ENCODE measurements around the gene TNRC6B. TPM values are rescaled to one million over a fixed set of nuclear protein-coding genes. Genes with fewer than 3 reads are reported as not detected.
"Not testable (repeated sequence)": the region's sequence is repeated elsewhere in the genome, so short reads cannot be mapped to it uniquely, and the experiment has no call there.

Gene TNRC6B, protein sequence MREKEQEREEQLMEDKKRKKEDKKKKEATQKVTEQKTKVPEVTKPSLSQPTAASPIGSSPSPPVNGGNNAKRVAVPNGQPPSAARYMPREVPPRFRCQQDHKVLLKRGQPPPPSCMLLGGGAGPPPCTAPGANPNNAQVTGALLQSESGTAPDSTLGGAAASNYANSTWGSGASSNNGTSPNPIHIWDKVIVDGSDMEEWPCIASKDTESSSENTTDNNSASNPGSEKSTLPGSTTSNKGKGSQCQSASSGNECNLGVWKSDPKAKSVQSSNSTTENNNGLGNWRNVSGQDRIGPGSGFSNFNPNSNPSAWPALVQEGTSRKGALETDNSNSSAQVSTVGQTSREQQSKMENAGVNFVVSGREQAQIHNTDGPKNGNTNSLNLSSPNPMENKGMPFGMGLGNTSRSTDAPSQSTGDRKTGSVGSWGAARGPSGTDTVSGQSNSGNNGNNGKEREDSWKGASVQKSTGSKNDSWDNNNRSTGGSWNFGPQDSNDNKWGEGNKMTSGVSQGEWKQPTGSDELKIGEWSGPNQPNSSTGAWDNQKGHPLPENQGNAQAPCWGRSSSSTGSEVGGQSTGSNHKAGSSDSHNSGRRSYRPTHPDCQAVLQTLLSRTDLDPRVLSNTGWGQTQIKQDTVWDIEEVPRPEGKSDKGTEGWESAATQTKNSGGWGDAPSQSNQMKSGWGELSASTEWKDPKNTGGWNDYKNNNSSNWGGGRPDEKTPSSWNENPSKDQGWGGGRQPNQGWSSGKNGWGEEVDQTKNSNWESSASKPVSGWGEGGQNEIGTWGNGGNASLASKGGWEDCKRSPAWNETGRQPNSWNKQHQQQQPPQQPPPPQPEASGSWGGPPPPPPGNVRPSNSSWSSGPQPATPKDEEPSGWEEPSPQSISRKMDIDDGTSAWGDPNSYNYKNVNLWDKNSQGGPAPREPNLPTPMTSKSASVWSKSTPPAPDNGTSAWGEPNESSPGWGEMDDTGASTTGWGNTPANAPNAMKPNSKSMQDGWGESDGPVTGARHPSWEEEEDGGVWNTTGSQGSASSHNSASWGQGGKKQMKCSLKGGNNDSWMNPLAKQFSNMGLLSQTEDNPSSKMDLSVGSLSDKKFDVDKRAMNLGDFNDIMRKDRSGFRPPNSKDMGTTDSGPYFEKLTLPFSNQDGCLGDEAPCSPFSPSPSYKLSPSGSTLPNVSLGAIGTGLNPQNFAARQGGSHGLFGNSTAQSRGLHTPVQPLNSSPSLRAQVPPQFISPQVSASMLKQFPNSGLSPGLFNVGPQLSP (N-terminal part only)
- polyA plus RNA-seq: 10 to 100 TPM; 12.9 to 90.1 (median 29.7) TPM

DNA sequence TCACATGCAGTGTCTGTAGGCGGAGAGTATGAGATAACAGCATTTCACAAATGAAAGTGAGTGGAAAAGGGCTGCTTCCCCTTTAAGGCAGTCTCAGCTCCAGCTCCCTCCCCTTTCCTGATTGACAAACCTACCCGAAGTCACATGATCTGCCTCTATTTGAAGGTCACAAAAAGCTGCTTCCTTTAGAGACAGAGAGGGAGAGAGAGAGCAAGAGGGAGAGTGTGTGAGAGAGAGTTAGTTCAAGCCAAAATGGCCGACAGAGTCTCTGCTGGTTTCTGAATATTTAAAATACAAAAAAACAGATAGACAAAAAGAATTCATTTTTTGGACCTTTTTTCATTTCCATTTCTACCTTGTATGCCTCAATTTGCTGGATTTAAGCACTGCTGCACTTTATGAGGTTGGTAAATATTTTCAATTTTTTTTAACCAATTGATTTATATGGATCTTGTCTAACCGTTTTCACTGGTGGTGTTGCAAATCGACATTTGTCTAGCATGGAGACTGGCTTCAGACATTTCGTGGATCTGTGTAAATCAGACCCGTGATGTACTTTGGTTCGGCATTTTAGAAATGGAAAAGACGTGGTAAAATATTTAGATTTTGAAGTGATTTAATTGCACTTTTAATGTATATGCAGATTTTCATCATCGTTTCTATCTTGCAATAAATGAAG lies at the start of gene TNRC6B:
Gene TNRC6B, plus strand, starts transcription at position 188 of the 679 bp plus-strand sequence. Its CDS starts 211 bp downstream, at position 399.
- Mint-ChIP-seq H3K27me3 (ENCODE audit: low read depth in 3 of 3) (peaks cover 0 to 9% (median 8%) of the 10 kb centered on the region in 3 donors), H3K36me3 (no peaks in the 10 kb centered on the region), H3K4me1 (peaks cover 54 to 71% of the 10 kb centered on the region in 2 donors), H3K27ac (peak within 1 kb of the TSS; percentile 85 to 95 (median 90)), H3K4me3 (peak within 1 kb of the TSS; percentile 85 to 94 (median 89)), H3K9me3 (no peaks in the 10 kb centered on the region)
- DNase-seq: peak; percentile 85 to 88 (median 86)

DNA sequence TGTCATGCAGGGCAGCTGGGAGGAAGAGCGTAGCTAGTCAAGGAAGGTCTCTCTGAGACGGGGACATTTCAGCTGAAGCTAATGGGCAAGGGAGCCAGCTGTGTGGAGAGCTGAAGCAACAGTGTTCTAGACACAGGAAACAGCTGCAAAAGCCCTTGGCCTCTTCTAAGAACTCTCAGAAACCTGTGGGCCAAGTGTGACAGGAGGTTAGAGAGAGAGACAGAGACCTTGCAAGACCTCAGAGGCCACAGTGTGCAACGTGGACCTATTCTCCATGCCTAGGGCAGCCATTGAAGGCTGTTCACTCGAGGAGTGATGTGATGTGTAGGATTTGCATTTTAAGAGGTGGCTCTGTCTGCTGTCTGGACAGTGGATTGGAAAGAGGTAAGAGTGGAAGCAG lies 48.7 kb upstream of the TNRC6B start:
- peaks cover 53 to 65% of the 10 kb centered on the region in 2 donors for H3K4me1 Mint-ChIP-seq
- H3K4me3 Mint-ChIP-seq: peak overlapping the region; percentile 70 to 79 (median 78)

DNA sequence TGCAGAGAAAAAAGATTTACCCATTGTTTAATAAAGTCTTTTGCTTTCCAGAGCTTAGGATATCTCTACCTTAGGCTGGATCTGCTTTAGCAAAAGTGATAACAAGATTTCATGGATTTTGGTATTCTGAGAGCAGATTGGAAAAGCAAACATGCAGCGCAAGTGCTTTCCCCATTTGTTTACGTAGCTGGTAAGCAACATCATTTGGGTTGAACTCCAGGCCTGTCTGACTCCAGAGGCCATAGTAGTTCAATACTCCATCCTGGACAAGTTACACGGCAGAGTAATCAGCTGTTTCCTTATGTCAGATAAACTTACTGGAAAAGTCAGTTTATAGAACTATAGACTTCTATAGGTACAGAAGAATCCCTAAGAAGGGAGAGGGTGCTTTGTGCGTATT lies 40.6 kb upstream of the TNRC6B start:
- peaks cover 11 to 20% (median 18%) of the 10 kb centered on the region in 3 donors for H3K36me3 Mint-ChIP-seq
- H3K27me3 Mint-ChIP-seq (ENCODE audit: low read depth in 3 of 3): peaks cover 0 to 7% (median 5%) of the 10 kb centered on the region in 3 donors
- H3K27ac Mint-ChIP-seq: no peak overlapping the region
- DNase-seq: no peak
- no peaks in the 10 kb centered on the region for H3K9me3 Mint-ChIP-seq
- H3K4me1 Mint-ChIP-seq: peaks cover 10 to 14% of the 10 kb centered on the region in 2 donors
- H3K4me3 Mint-ChIP-seq: no peak overlapping the region

More for the DNA sequence above, 48.7 kb upstream of the TNRC6B start:
- DNase-seq: peak; percentile 70 to 80 (median 79)
- H3K36me3 Mint-ChIP-seq: peaks cover 15 to 33% (median 16%) of the 10 kb centered on the region in 3 donors
- no peaks in the 10 kb centered on the region for H3K9me3 Mint-ChIP-seq
- H3K27ac Mint-ChIP-seq: peak overlapping the region; percentile 80 to 96 (median 90)
- peaks cover 5 to 9% (median 7%) of the 10 kb centered on the region in 3 donors for H3K27me3 Mint-ChIP-seq (ENCODE audit: low read depth in 3 of 3)

DNA sequence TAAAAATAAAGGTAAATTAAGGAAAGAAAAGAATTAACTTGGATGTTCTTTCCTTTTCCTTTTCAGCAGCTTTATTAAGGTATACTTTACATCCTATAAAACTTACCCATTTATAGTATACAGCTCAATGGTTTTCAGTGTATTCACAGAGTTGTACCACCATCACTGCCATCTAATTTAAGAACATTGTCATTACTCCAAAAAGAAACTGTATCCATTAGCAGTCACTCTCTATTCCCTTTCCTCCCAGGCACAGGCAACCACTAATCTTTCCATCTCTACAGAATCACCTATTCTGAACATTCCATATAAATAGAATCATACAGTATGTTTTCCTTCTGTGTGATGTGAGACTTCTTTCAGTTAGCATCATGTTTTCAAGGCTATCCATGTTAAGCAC lies 38.9 kb upstream of the TNRC6B start:
- Mint-ChIP-seq H3K4me1 (peaks cover 3 to 6% of the 10 kb centered on the region in 2 donors), H3K9me3 (no peaks in the 10 kb centered on the region), H3K27me3 (ENCODE audit: low read depth in 3 of 3) (peaks cover 0 to 5% (median 5%) of the 10 kb centered on the region in 3 donors), H3K4me3 (no peak overlapping the region), H3K27ac (no peak overlapping the region), H3K36me3 (peaks cover 11 to 20% (median 12%) of the 10 kb centered on the region in 3 donors)
- no peak for DNase-seq

DNA sequence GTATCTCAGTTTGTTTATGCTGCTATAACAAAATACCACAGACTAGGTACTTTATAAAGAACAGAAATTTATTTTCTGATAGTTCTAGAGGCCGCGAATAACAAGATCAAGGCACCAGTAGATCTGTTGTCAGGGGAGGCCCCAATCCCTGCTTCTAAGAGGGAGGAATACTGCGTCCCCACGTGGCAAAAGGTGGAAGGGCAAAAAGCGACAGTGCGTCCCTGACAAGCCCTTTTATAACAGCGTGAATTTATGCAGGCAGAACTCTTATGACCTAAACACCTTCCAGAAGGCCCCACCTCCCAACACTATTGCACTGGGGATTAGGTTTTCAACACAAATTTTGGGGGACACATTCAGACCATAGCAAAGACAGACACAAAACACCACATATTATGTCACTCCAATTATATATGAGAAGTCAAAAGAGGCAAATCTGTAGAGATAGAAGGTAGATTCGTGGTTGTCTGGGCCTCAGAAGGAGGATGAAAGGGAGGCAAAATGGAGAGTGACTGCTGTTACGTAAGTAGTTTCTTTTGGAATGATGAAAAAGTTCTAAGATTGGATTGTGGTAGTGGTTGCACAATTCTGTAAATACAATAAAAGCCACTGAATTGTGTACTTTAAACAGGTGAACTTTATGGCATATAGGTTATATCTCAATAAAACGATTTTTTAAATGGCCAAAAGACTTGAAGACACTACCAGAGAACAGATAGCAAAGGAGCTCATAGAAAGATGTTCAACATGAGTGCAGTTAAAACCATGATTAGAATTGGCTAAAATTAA lies 30.1 kb upstream of the TNRC6B start:
- Mint-ChIP-seq H3K4me3 (no peak overlapping the region), H3K9me3 (no peaks in the 10 kb centered on the region), H3K36me3 (peaks cover 0 to 12% (median 4%) of the 10 kb centered on the region in 3 donors), H3K4me1 (peaks cover 2 to 14% of the 10 kb centered on the region in 2 donors), H3K27ac (peak overlapping the region in 1 of 6 donors; percentile 72), H3K27me3 (ENCODE audit: low read depth in 3 of 3) (peaks cover 0 to 5% (median 5%) of the 10 kb centered on the region in 3 donors)
- DNase-seq: no peak

DNA sequence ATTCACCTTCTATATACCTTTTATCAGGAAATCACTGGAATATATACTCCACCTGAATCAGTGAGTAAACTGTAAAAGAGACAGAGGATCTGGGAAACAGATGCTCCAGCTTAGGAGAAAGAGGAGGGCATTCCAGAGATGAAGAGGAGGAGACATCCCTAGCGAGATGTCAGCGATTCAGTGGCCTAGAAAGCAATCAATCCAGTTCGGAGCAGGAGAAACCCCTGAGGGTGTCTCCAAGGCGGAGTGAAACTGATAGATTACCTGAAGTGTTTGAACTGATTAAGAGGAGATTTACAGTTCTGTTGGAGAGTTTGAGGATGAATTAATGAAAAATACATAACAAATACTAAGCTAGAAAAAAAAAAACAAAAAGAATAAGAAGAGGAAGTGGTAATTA lies 24.5 kb upstream of the TNRC6B start:
- no peak overlapping the region for H3K4me3 Mint-ChIP-seq
- DNase-seq: no peak
- peaks cover 0 to 4% (median 4%) of the 10 kb centered on the region in 3 donors for H3K36me3 Mint-ChIP-seq
- peaks cover 0 to 3% of the 10 kb centered on the region in 2 donors for H3K4me1 Mint-ChIP-seq
- no peaks in the 10 kb centered on the region for H3K9me3 Mint-ChIP-seq
- H3K27me3 Mint-ChIP-seq (ENCODE audit: low read depth in 3 of 3): peaks cover 0 to 4% (median 0%) of the 10 kb centered on the region in 3 donors
- H3K27ac Mint-ChIP-seq: peak overlapping the region in 1 of 6 donors; percentile 14

DNA sequence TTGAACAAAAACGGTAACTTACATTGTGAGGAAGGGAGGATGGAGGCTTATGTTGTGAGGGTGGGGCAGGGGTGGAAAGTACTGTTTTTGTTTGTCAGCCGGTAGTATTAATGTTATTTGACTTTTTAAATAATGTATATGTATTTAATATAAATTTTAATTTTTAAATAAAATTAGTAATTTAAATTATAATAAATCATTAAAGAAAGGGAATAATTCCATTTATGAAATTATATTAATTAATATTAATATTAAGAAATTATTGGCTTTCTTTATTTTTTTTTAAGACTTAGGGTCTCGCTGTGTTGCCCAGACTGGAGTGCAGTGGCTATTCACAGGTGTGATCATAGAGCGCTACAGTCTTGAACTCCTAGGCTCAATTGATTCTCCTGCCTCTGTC lies 24.0 kb upstream of the TNRC6B start:
- Mint-ChIP-seq H3K27me3 (ENCODE audit: low read depth in 3 of 3) (peaks cover 0 to 4% (median 0%) of the 10 kb centered on the region in 3 donors), H3K36me3 (peaks cover 0 to 4% (median 4%) of the 10 kb centered on the region in 3 donors), H3K4me1 (peaks cover 0 to 3% of the 10 kb centered on the region in 2 donors), H3K27ac (no peak overlapping the region), H3K9me3 (no peaks in the 10 kb centered on the region), H3K4me3 (no peak overlapping the region)
- DNase-seq: no peak

DNA sequence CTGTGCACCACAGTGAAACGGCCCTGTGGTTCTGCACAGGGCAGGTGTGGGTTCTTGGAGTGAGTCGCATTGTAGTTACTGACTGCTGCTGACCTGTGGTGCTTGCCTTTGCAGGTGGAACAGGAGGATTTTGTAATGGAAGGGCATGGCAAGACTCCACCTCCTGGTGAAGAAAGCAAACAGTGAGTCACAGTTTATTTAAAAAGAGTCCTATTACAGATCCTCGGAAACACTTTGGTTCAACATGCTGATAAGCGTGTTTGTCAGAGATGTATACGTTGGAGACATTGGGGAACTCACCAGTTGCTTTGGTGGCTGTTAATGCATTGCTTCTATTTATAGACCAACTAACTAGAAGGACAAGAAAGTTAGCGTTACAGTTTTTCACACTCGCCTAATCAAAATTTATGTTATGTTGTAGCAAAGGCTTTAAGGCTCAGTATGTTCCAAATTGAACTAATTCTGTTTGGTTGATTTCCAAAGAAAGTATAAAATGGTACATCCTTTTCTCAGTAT lies 21.7 kb upstream of the TNRC6B start:
- Mint-ChIP-seq H3K27me3 (ENCODE audit: low read depth in 3 of 3) (peaks cover 0 to 4% (median 0%) of the 10 kb centered on the region in 3 donors), H3K27ac (peak overlapping the region in 5 of 6 donors; percentile 11 to 81 (median 26)), H3K36me3 (peaks cover 0 to 4% (median 0%) of the 10 kb centered on the region in 3 donors), H3K4me3 (no peak overlapping the region), H3K9me3 (no peaks in the 10 kb centered on the region), H3K4me1 (peaks cover under 1 to 3% of the 10 kb centered on the region in 2 donors)
- no peak for DNase-seq

DNA sequence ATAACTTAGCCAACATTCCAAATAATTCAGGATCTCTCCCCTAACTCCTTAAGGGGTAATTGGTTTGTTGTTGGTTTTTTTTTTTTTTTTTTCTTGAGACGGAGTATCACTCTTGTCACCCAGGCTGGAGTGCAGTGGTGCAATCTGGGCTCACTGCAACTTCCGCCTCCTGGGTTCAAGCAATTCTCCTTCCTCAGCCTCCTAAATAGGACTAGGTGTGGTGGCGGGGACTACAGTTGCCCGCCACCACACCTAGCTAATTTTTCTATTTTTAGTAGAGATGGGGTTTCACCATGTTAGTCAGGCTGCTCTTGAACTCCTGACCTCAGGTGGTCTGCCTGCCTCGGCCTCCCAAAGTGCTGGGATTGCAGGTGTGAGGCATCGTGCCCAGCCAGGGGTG lies 21.0 kb upstream of the TNRC6B start:
- not testable (repeated sequence) for H3K4me3 Mint-ChIP-seq; H3K27me3 Mint-ChIP-seq (ENCODE audit: low read depth in 3 of 3); H3K4me1 Mint-ChIP-seq; H3K36me3 Mint-ChIP-seq; DNase-seq; H3K27ac Mint-ChIP-seq; H3K9me3 Mint-ChIP-seq

DNA sequence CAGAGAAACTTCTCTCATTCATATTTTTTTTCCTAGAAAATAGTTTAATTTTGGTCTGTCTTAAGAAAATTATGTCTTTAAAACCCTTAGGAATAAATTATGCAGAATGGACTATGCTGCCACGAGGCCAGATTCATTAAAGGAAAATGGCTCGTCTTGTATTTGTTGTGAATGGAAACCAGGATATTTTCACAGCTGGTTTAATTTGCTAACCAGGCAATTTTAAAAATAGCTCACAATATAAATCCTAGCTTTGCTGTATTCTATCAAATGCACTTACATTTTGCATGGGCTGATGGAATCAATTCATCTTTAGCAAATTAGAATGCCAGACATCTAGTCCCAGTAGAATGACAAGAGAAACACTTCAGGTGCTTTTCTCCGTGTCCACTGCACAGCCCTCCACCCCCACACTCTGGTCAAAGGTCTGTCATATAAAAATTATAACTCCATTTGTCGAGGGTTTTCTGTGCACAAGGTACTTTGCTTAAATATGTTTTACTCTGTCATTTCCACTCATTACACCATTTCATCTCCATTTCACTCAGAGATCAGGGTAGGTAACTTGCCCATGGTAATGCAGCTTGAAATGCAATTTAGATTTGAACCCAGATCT lies 20.3 kb upstream of the TNRC6B start:
- Mint-ChIP-seq H3K27me3 (ENCODE audit: low read depth in 3 of 3) (peaks cover 0 to 1% (median 0%) of the 10 kb centered on the region in 3 donors), H3K4me3 (no peak overlapping the region), H3K27ac (peak overlapping the region in 1 of 6 donors; percentile 25), H3K4me1 (peaks cover 3 to 10% of the 10 kb centered on the region in 2 donors), H3K36me3 (peaks cover 0 to 8% (median 0%) of the 10 kb centered on the region in 3 donors), H3K9me3 (no peaks in the 10 kb centered on the region)
- DNase-seq: no peak

DNA sequence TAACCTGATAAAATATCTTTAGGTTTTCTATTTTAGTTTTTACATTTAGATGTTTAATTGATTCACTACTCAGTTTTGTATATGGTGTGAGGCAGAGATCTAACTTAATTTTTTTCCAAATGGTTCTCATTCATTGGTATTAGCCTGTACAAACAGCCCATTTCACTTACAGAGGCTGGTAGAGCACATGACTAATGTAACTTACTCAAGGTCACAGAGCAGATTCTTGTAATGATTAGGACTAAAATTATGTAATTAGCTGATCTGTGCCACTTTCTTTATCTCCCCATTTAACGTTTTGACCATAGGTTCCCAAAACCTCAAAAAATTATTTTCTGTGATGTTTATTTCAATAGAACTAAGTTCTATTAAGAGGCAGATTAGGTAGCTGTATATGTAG lies 16.5 kb upstream of the TNRC6B start:
- Mint-ChIP-seq H3K27me3 (ENCODE audit: low read depth in 3 of 3) (peaks cover 0 to 2% (median 0%) of the 10 kb centered on the region in 3 donors), H3K9me3 (no peaks in the 10 kb centered on the region), H3K27ac (no peak overlapping the region), H3K4me1 (peaks cover 3 to 10% of the 10 kb centered on the region in 2 donors), H3K4me3 (no peak overlapping the region), H3K36me3 (peaks cover 5 to 13% (median 5%) of the 10 kb centered on the region in 3 donors)
- no peak for DNase-seq
